ENCODE data around the gene HOXA13.

HOXA13 gene

DNA sequence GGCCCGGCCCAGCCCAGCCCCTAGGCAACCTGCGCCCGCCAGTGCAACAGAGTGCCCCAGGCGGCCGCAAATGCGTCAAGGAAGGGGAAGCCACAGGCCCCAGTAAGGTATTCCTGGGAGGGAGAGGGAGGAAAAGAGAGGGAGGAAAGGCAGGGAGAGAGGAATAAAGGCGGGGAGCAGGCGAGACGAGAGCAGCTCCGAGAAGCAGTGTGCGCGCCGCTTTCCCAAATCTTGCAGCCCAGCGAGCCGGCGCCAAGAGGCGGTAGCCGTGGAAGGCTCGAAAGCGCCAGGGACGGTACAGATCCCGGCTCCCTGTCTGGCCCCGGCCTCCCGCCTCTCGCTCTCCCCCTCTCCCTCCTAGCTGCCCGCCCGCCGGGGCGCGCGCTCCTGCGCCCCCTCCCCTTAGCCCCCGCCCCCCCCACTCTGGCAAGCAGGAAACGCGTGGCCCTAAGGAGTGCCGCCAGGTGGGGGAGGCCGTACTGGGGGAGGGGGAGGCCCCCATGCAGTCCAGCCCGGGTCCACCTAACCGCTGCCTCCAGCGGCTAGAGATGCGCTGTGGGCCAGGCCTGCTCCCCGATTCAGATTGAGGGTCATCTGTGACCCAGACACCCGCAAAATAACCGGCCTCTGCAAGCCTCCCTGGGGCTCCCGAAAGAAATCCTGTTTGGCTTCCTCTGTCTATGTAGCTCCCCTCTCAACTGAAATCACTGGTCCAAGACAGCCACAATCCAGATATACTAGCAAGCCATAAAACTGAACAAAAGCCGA, 30.0 kb downstream of the HOXA13 start:
- DNase-seq = peak; percentile 85

GRCh38 chr7:27168265-27168947, 31.5 kb downstream of the HOXA13 start:
- DNase-seq = peak; percentile 85

GRCh38 chr7:27167916-27168264, 32.0 kb downstream of the HOXA13 start:
- no peak for DNase-seq

DNA sequence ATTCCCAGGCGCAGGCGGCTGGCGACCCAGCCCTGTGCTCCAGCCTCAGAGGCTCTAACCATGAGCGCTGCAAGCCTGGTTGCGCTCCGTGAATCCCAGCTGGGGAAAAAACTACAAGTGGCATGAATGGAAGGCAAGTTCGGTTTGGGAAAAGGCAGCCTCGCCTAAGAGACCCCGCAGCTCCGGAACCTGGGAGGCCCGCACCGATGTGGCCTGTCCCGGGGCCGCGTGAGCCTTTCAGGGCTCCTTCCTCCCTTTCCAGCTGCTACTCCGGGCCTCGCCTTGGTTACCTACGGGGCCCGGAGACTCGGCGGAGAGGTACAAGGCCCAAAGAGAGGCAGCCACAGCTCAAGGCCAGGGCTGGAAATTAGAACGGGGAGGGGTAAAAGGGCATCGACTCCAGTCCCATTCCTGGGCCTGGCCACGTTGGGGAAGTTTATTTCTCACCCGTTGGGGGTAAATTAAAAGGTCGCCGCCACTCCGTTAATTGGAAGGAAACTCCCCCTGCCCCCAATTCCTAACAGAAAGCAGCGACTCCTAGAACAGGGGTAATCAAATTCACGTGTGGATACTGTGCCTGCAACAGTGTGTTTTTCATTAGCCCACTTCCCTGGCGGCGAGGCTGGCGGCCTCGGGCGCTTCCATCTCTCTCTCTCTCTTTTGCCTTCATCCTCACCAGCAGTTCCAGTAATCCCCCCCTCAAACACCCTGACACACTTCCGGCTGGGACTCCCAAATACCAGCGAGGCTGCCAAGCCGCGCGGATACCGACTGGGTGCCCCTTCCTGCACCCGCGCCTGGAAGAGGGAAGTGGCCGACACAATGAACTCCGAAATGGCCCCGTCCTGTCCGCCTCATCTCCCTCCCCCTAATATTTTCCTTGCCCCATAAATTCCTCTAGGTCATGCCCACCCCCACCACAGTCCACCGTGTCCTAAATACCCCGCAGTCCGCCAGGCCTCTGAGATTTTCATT, 33.1 kb downstream of the HOXA13 start:
- peak; percentile 22 for DNase-seq

DNA sequence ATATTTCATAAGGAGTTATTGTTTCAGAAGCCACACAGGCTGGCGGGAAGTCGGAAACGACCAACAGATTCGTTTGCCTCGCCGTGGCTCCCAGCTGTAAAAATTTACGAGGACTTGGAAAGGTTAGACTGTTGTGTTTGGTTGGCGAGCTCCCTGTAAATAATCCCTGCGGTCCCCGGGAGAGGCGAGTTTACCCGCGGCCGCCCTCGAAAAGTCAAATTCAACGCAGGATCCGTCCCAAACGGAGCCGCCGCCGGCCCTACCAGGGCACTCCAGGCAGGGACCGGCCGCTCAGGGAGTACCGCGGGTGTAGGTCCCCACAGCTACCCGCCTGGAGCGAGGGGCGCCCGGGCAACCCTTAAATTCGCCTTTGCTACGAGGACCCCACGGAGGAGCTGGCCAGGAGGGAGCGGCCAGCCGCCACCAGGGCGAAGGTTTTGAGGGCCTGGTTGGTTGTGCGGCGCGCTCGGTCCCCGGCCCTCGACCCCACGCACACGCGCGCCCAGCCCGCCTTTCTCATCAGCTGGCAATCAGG, 33.8 kb downstream of the HOXA13 start:
- DNase-seq = no peak

- DNase-seq = no peak
Observed at GRCh38 chr7:27165089-27165995, 34.5 kb downstream of the HOXA13 start, which contains the start of gene HOXA9. Gene HOXA9, minus strand, starts transcription at chr7:27165537. Its CDS starts 80 bp downstream, at chr7:27165457.

- no peak for DNase-seq
Observed at GRCh38 chr7:27164367-27165088, 35.4 kb downstream of the HOXA13 start.

GRCh38 chr7:27164045-27164366, 35.9 kb downstream of the HOXA13 start:
- DNase-seq = no peak

DNA sequence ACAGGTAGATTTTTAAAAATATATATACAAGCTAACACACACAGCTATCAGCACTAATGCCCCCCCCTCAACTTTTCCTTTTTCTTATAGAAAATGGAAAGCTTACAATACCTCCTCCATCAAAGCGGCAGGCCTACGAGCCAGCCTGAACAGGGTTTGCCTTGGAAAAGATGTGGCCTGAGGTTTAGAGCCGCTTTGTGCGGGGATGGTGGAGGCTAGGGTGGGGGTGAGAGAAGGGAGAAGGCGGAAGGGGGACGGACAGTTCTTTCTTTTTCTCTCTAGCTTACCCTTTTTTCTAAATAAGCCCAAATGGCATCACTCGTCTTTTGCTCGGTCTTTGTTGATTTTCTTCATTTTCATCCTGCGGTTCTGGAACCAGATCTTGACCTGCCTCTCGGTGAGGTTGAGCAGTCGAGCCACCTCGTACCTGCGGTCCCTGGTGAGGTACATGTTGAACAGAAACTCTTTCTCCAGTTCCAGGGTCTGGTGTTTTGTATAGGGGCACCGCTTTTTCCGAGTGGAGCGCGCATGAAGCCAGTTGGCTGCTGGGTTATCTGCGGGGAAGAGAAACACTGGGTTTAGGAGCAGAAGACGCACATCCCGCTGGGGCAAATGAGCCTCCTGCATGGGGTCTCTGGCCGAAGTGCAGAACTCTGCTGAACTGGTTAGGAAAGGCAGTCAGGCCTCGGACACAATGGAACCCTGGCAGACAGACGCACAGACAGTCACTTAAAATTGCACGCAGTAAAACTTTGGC, 36.4 kb downstream of the HOXA13 start:
- DNase-seq = no peak

- DNase-seq = no peak
Observed at GRCh38 chr7:27162561-27163287, 37.2 kb downstream of the HOXA13 start.

GRCh38 chr7:27161721-27162560, 38.0 kb downstream of the HOXA13 start:
- no peak for DNase-seq

DNA sequence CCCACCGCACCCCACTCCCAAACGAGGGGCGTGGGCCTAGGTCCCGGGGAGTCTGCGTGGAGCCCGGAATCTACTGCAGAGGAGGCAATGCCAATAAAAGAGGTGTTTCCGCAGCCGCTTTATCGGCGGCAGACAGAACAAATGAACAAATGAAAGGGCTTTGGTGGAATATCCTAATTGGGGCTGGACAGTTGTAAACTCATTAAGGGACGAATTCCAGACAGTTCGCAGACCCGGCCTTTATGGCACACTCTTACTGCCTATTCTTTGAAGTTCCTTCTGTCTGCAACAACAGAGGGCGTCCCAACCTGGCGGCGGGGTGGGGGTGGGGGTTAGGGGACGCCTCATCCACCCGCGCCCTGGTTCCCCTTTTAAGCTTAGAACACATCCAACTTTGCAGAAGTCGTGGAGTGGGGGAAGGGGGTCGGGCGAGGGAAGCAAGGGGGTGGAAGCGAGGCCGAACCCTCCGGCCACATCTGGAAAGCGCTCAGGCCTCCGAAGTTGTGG, 38.6 kb downstream of the HOXA13 start:
- DNase-seq = no peak

- peak; percentile 88 for DNase-seq
Observed at GRCh38 chr7:27160546-27161213, 39.2 kb downstream of the HOXA13 start.

GRCh38 chr7:27160145-27160545, 39.7 kb downstream of the HOXA13 start:
- DNase-seq = no peak

DNA sequence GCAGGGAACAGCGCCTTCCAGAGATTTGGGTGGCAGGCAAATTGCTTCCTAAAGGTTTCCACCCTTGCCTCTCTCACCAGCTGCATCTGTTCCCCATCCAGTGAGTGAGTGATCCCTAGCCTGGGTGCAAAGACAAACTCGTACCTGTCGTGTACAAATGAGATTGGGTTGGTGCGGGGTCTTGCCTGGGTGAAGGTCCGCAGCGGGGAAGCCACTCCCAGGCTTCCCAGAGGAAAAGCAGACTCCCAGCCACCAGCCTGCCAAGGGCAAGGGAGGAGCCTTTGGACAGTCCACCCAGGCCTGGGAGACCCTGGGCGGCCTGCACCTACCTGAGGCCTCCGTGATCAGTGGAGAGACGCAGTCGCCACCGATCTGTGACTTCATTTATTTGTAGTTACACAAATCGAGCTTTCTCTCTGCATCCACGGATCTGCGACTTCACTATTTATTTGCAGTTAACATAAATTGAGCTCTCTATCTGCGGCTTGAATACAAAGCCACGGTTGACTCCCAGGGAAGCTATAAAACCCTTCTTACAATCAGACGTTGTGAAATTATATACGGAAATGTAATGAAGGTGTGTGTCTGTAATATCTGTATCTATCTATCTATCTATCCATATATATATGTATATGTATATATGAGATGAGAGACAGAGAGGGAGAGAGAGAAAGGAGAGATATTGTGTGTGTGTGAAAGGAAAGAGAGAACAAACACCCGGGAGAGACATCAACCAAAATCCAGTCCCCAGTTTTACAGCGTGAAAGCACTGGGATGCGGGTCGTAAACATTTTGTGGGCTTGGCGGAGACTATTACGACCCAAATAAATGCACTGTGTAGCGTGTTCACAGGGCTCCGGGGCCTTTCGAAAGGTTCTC, 40.4 kb downstream of the HOXA13 start:
- DNase-seq = no peak

- no peak for DNase-seq
Observed at GRCh38 chr7:27158436-27159265, 41.2 kb downstream of the HOXA13 start.

Data from COR-L47 (cell line).